ENCODE data around the gene ACOT13. TPM values are rescaled to one million over a fixed set of nuclear protein-coding genes. Genes with fewer than 3 reads are reported as not detected.
"Not testable (repeated sequence)": the region's sequence is repeated elsewhere in the genome, so short reads cannot be mapped to it uniquely, and the experiment has no call there.

The ACOT13 gene
- 3.7 and 4.4 TPM in 2 replicates for total RNA-seq

DNA sequence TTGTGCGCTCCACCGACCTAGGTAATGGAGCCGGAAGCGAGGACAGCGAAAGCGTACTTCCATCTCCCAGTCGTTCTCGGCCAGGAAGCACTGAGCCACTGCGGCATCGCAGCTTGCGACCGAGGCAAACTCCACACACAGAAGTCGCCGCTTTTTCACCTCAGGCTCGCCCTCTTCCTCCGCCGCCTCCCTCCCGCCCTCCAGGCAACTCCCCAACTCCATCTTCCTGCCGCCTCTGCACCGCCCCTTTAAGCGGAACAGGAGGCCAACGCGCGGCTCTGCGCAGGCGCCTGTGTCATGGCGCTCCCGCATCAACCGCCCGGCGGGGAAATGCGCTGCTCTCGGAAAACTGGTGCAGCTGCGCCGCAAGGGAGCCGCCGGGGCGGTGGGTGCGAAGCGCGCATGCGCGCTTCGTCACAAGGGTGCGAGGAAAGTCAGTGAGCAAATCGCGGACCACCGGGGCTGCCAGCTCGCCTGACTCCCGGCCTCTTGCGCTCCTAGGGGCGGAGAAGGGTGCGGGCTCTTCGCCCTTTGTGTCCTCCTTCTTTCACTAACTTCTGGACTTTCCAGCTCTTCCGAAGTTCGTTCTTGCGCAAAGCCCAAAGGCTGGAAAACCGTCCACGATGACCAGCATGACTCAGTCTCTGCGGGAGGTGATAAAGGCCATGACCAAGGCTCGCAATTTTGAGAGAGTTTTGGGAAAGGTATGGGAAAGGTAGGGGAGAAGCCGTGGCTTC lies at the start of gene ACOT13, which contains the start of gene TDP2:
Gene ACOT13 (plus strand): TSS at position 437 of the 737 bp plus-strand sequence. CDS start 187 bp downstream, at position 624.
Gene TDP2 (minus strand): TSS at position 259 of the 737 bp plus-strand sequence. CDS start 37 bp downstream, at position 222.
- DNase-seq (ENCODE audit: low read depth in 2 of 2) = peak; percentile 91 to 97

DNA sequence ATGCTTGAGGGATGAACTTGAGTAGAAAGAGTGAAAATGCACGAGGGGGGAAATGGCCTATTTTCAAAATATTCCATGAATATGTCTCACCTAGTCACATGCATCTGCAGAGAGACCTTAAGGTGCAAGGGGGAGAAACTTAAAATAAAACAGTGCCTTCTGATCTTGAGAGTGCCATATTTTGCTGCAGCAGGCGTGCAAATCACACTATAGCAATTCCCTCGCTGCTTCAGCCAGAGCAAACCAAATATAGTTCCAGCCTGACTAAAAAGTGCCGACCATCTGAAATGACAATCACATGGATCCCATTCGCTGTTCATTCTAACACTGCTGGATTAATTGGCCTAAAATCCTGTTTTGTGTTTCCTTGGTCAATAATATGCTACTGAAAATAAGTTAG lies 47.2 kb upstream of the ACOT13 start:
- DNase-seq (ENCODE audit: low read depth in 2 of 2) = no peak

DNA sequence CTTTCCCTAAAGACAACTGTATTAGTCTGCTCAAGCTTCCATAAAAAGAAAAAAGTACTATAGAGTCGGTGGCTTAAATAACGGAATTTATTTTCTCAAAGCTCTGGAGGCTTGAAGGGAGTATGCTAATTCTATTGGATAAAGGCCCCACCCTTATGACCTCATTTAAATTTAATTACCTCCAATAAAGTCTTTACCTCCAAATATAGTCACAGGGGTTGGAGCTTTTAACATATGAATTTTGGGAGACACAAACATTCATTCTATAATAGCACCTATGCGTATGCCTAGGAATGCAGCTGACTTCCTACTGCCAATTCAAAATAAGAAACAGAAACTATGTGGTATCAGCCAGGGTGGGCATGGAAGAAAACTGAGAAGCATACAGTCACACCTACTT lies 46.2 kb upstream of the ACOT13 start:
- no peak for DNase-seq (ENCODE audit: low read depth in 2 of 2)

DNA sequence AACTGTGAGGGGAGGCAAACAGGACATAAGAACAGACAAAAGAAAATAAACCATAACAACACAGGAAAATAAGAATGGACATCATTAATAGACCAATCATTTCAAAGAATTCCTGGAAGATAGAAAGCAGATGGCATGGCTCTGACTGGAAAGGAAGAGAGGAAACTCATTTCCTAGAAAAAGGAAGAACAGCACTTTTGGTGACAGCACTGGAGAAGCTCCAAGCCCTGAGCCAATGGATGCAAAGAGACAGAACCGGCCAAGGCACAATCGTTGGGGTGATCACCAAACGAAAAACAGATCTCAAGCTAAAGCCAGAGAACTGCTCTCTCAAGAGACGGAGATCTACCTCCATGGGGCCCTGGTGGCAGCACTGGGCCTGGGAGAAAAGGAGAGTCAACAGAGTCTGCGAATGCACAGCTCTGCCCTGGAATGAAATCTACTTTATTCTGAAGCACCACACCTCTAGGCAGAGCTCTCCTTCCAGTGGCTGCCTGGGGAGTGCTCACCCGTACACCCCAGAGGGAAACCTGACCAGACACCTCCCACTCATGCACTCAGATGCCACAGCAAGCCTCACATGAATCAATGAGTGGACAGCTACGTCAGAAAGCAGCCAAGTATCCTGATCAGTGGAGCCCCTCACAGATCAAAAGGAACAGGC lies 45.1 kb upstream of the ACOT13 start:
- no peak for DNase-seq (ENCODE audit: low read depth in 2 of 2)

DNA sequence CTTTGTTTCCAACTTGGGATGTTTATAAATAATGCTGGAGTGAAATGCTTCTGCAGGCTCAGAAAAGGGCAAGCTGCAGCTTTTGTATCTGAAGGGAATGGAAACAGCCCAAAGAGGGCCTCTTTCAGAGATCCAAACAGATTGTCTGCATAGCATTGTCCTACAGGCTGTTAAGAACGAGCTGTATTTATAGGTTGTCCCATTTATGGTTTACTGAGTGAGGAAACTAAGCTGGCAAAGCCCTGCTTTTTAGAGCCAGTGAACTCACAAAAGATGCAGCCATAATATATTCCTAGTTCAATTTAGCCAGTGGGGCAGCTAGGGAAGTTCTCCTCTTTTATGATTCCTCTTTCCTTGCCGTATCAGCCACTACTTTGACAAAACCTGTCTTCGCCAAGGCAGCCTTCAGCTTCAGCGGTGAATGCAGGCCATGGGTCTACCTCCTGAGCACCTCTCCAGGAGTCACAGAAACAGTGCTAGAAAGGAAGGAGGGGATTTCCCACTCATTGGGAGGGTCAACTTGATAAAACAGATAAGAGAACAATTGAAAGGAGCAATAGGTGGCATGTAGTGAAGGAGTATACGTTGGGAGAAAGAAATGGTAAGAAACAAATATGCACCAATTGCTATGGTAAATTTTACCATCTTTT lies 35.9 kb upstream of the ACOT13 start:
- no peak for DNase-seq (ENCODE audit: low read depth in 2 of 2)

DNA sequence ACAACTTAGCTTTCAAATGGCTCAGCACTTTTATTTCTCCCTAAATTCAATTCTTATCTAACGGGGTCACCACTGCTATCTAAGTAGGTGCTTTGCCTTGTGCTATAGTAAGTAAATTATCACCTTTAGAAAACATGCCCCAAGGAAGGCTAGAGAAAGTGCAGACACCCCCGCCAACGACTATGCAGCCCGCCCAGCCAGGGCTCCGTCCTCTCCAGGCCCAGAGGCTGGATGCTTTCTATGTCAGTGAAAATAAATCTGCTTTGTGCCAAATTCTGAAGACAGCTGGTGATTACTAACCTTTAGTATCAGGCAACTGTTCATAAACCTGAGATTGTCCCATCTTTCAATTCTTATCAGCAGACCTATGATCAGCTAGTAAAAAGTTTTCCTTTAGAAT lies 35.2 kb upstream of the ACOT13 start:
- DNase-seq (ENCODE audit: low read depth in 2 of 2) = no peak

DNA sequence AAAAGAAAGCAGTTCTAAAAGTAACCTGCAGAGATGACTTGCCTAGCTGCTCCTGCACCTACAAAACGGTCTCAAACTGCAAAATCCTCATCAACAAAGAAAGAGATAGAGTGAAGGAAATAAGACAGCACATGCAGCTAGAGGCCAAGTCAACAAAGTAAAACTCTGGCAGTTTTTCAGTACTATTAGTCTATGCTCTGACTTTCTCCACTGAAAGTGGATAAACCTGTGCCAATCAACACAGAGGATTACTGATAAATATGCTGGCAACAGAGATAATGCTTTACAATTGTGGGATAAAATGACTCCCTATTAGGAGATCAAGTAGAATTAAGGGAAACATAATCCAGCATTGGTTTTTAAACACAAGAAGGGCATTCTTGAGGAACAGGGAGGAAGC lies 34.3 kb upstream of the ACOT13 start:
- DNase-seq (ENCODE audit: low read depth in 2 of 2) = no peak

DNA sequence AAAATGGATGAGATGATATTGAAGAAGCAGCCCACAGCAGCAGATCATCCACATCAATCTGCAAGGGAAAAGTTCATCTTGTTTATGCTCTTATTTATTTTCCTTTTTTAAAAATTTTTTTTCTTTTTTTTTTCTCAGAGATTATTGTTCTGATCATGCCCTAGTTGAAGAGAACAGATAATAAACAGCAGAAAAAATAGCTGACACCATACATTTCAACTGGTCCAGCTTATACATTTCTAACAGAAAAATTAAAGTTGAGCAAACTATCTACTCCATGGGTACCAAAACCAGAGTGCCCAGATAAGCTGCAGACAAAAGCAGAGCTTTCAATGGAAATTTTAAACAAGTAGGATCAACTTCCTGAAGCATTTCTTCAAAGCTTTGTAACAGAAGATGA lies 30.2 kb upstream of the ACOT13 start:
- no peak for DNase-seq (ENCODE audit: low read depth in 2 of 2)

DNA sequence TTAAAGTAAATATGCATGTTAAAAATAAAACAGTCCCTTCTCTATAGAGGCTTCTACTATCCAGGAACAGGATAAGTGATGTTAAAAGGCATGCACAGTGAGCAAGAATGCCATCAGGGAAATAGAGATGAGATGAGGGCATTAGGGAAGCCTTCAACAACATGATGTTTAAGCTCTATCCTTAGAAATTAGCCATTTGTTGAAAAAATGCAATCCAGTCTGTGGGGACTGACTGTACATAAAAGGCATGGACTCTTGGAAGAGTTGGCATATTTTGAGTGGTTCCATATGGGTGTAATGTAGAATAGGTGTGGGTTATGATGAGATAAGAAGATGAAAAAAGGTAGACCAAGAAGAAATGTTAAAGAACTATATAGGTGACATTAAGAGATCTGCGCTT lies 26.7 kb upstream of the ACOT13 start:
- DNase-seq (ENCODE audit: low read depth in 2 of 2) = no peak

DNA sequence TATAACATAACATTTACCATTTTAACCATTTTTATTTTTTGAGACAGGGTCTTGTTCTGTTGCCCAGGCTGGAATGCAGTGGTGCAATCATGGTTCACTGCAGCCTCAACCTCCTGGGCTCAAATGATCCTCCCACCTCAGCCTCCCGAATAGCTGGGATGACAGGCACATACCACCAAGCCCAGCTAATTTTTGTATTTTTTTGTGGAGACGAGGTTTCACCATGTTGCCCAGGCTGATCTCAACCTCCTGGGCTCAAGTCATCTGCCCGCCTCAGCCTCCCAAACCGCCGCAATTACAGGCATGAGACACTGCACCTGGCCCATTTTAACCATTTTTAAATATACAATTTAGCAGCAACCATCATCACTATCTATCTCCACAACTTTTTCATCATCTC lies 26.2 kb upstream of the ACOT13 start:
- DNase-seq (ENCODE audit: low read depth in 2 of 2) = not testable (repeated sequence)

DNA sequence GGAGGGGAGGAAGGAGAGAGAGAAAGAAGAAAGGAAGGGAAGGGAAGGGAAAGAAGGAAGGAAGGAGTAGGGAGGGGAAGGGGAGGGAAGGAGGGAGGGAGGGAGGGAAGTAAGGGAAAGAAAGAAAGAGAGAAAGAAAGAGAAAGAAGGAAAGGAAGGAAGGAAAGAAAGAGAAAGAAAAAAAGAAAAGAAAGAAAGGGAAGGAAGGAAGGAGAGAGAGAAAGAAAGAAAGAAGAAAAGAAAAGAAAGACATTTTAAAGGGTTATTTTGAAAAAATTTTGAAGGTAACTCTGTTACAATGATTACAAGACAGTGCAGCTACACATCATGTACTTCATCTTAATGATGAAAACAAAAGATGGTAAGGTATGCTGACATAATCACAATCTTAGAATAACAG lies 24.8 kb upstream of the ACOT13 start:
- DNase-seq (ENCODE audit: low read depth in 2 of 2) = no peak

DNA sequence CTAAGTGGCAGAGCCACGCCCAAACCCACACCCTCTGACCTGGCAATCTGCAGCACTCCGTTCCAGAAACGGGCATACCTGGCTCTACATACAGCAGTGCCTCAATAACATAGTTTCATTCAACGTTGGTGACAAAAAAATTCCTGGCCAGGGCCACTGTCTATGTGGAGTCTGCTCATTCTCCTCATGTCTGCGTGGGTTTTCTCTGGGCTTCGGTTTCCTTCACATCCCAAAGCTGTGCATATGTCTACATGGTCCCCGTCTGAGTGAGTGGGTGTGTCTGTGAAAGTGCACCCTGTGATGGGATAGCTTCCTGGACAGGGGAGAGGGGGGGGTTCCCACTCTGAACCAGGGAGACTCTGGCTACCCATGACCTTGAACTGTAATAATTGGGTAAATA lies 23.0 kb upstream of the ACOT13 start:
- no peak for DNase-seq (ENCODE audit: low read depth in 2 of 2)

DNA sequence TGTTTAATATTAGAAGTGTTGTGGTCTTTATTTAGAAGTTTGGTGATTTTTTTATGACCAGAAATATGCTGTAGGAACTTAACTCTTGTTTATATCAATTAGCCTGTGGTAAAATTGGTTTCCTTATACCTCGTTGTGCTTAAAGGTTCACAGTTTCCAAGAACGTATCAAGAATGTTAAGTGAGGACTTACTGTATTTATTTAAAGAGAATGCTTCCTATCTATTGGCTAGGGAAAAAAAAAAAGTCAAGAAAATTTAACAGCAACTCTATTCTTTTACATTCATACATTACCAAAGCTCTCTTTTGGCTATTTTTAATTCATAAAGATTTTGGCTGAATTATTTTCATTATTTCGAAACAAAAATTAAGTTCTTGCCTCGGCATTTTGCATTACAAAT lies 22.5 kb upstream of the ACOT13 start:
- no peak for DNase-seq (ENCODE audit: low read depth in 2 of 2)

DNA sequence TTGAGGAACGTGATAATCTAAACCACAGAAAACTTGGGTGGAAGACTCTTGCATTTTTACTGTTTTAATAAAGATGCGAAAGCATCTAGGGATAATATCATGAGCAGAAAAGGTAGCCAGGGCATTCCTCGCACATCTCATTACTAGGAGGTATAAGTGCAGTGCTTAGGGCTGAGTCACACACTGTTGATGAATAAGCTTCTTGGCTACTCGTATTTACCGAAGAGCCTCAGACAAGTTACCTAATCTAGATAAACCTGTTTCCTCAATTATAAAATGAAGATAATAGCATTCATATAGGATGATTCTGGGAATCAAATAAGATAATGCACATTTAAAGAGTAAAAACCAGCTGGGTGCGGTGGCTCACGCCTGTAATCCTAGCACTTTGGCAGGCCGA lies 20.1 kb upstream of the ACOT13 start:
- DNase-seq (ENCODE audit: low read depth in 2 of 2) = no peak

DNA sequence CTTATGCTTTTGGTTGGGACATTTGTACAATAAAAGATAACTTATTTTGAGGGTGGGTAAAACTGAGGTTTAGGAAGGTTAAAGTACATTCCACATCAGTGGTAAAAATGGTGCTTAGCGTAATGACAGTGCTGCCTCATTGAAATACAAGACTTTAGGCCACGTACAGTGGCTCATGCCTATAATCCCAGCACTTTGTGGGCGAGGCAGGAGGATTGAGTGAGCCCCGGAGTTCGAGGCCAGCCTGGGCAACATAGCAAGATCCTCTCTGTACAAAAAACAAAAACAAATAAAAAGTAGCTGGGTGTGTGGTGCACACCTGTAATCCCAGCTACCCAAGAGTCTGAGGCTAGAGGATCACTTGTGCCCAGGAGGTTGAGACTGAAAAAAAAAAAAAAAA lies 18.6 kb upstream of the ACOT13 start:
- no peak for DNase-seq (ENCODE audit: low read depth in 2 of 2)

DNA sequence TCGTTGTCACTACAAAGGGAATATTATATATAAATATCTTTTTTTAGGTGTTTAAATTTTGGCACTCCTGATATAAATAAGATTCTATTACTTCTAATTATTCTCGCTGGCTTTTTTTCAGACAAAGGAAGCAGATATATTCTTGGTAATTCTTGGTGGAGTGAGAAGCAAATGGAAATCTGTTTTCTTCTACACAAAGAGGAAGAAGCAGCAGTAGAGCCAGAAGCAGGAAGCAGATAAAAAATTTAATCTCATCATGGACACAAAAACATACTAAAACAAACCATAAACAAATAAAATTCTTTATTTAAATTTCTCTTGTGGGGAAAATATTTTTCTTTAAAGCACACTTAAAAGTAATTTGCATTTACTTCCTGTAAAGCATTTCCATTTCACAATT lies 17.2 kb upstream of the ACOT13 start:
- DNase-seq (ENCODE audit: low read depth in 2 of 2) = no peak

DNA sequence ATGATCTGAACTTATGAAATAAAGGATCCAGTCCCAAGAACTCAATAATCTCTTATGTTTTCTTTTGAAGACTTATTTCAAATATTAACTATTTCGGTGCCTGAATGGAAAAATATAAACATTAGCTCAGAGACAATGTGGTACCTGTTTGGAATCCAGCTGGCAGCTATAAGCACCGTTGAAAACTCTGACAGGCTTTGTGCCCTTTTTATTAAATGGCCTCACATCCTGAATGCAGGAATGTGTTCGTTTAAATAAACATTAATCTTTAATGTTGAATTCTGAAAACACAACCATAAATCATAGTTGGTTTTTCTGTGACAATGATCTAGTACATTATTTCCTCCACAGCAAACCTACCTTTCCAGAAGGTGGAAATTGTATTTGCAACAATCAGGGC lies 16.5 kb upstream of the ACOT13 start:
- peak; percentile 14 to 25 for DNase-seq (ENCODE audit: low read depth in 2 of 2)

DNA sequence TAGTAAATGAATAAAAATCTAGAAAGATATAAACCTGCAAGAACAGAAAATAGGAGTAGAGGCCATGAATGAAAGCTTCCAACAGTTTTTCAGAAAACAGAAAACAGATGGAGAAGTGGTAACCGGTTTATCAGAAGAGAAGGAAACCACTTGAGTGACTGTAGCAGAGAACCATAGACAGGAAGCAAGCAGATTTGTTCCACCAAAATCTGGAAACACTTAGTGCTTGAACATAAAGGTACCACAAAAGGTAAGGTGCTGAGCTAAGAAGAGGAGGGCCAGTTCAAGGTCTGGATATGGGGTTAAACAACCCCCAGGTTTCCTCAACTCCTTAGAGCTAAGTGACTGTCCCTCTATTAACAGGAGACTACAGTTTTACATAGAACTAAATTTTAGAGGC lies 11.7 kb upstream of the ACOT13 start:
- DNase-seq (ENCODE audit: low read depth in 2 of 2) = no peak

DNA sequence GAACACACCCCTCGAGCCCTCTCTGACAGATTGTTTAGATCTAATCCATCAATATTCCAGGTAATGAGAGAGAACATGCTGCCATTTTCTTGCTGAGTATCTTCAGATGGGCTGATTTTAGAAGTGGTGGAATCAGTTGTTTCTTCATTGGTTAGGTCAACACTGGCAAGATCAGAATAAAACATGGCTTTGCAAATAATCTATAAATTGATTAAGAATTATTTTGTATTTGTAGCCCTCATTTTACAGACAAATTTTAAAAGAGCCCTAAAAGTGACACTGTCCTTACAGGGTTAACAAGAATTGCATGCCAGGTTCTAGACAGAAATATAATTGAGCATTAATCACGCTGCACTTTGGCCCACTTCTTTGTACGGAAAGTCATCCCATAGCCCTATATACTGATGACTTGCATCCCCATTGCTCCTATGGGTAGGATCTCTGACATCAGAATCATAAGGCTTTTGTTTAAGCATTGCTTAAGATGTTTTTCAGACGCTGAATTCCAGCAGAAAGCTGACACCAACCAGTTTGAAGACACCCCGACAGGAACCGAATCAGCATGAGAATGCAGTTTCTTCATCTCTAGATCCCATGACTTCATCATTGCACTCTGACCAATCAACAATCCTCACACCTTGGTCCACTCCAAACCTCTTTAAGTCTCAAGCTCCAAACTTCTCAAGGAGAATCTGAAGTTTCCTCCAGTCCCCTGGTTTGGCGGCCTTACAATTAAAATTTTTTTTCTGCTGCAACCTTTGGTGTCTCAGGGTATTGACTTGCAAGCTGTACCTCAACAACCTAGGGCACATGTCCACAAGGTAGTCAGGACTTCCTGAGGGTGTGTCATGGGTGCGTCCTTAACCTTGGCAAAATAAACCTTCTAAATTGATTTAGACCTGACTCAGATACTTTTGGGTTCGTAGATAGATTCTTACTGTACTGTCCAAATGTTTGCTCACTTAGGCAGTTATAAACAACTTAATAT lies 8.0 kb upstream of the ACOT13 start:
- DNase-seq (ENCODE audit: low read depth in 2 of 2) = no peak

DNA sequence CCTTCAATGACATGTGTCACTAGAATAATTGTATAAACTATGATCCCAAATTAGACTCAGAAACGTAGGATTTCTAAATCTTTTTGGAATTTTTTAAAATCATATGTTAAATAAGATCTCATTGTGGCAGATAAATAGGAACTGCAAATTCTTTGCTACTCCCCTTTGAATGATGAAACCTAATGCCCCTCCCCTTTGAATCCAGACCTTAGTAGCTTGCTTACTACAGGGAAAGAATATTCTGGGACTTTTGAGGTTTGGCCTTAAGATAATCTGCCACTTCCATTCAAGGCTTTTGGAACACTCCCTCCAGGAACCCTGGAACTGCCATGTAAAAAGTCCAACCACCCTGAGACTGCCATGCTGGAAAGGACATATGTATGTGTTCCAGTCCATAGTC lies 7.3 kb upstream of the ACOT13 start:
- DNase-seq (ENCODE audit: low read depth in 2 of 2) = no peak

DNA sequence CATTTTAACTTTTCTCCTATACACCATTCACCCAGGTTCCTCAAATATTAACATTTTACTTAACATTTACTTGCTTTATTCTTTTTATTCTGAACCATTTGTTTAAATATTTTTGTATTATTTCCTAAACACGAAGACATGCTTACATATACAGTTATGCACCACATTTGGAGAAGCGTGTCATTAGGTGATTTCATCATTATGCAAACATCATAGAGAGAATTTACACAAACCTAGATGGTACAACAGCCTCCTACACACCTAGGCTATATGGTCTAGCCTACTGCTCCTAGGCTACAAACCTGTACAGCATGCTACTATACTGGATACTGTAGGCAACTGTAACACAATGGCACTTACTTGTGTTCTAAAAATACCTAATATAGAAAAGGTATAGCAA lies 6.8 kb upstream of the ACOT13 start:
- no peak for DNase-seq (ENCODE audit: low read depth in 2 of 2)

Measured in dermis microvascular lymphatic vessel endothelial cell (primary cell).